Stimulated activated CD8-positive, alpha-beta memory T cell treated with anti-CD3 and anti-CD28 coated beads, Interleukin-4, amount 100 ng/mL, for 1 hour (primary cell): ENCODE data around the gene ZFAND6.
A peak's percentile ranks its signal among the peaks of the same experiment; 100 is the strongest.

ENCODE experiments used
- DNase-seq, 2 donors: peaks; one replicate each; pipeline ENCODE4 v3.0.0-alpha.2; 2020; ENCODE audit warnings: low read depth in 2 of 2, low spot score in 1 of 2

ZFAND6 gene

GRCh38 chr15:80049046-80049445 is 10.4 kb upstream of the ZFAND6 start:
- no peak for DNase-seq

DNA sequence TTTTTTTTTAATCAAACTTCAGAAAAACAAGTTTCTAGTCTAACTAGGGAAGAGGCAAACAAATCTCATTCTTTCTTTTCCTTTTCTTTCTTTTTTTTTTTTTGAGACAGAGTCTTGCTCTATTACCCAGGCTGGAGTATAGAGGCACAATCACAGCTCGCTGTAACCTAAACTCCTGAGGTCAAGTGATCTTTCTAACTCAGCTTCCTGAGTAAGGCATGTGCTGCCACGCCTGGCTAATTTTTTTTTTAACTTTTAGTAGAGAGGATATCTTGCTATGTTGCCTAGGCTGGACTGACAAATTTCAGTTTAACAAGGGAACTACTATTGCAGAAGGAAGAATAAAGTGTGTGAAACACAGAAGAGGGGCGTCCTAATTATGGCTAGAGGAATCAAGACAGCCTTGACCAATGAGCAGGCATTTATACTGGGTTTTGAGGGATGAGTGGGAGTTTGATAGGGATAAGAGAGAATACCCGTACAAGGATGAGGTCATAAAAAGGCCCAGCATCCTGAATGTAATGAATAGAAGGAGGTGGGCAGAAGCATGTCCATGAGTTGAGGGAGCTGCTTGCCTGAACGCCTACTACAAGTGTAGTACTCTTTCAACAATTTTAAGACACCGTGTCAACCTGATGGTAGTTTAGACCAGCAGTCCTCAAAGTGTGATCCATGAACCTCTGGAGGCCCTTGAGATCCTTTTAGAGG is 6.7 kb upstream of the ZFAND6 start:
- no peak for DNase-seq

- DNase-seq, result no peak
Measured at GRCh38 chr15:80055933-80056332, 3.5 kb upstream of the ZFAND6 start.

GRCh38 chr15:80058044-80058443 is 1.4 kb upstream of the ZFAND6 start:
- DNase-seq, result no peak

GRCh38 chr15:80059786-80060355 is 395 bp downstream of the ZFAND6 start:
- peak in 1 of 2 donors; percentile 13 for DNase-seq

DNA sequence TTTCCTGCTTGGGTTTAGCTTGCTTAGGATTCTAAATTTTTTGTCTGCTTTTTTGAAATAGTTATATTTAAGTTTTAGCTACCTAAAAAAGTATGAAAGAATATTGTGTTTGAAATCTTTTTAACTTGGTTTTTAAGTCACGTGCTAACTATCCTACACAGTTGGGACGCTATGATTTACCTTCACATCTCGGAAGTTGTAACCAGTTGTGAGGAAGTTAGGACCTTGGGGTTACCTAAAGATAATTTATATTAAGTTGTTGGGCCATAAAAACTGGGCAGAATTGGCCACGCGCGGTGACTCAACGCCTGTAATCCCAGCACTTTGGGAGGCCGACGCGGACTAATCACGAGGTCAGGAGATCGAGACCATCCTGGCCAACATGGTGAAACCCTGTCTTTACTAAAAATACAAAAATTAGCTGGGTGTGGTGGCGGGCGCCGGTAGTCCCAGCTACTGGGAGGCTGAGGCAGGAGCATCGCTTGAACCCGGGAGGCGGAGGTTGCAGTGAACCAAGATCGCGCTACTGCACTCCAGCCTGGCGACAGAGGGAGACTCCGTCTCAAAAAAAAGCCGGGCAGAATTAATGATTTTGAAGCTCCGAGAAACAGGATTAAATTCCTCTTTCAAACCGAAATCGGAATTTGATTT is 1.0 kb downstream of the ZFAND6 start:
- peak in 1 of 2 donors; percentile 3 for DNase-seq

GRCh38 chr15:80061582-80061981 is 2.1 kb downstream of the ZFAND6 start:
- DNase-seq, result no peak

- no peak for DNase-seq
Measured at GRCh38 chr15:80066912-80067311, 7.4 kb downstream of the ZFAND6 start.

- DNase-seq, result no peak
Measured at GRCh38 chr15:80068578-80068977, 9.1 kb downstream of the ZFAND6 start.

DNA sequence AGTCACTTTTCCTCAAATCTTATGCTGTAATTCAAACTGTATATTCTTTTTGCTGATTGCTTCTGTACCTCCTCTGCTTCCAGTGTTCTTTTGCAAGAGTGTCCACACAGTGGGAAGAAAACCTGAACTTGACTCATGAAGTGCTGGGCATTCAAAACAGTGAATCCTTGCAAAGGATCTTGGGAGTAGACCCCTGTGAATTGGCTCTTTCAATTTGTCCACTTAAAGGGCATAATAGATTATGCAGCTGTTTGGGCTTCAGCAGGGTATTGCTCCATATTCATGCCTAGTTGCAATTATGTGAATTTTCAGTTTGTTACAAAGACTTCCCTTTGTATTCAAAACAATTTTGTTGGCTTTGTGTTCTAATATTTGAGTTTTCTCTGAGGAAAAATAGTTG is 11.4 kb downstream of the ZFAND6 start:
- DNase-seq, result no peak

- DNase-seq, result no peak
Measured at GRCh38 chr15:80071652-80072051, 12.2 kb downstream of the ZFAND6 start.

- DNase-seq, result no peak
Measured at GRCh38 chr15:80072285-80072994, 13.0 kb downstream of the ZFAND6 start.

- no peak for DNase-seq
Measured at GRCh38 chr15:80073197-80073596, 13.7 kb downstream of the ZFAND6 start.

DNA sequence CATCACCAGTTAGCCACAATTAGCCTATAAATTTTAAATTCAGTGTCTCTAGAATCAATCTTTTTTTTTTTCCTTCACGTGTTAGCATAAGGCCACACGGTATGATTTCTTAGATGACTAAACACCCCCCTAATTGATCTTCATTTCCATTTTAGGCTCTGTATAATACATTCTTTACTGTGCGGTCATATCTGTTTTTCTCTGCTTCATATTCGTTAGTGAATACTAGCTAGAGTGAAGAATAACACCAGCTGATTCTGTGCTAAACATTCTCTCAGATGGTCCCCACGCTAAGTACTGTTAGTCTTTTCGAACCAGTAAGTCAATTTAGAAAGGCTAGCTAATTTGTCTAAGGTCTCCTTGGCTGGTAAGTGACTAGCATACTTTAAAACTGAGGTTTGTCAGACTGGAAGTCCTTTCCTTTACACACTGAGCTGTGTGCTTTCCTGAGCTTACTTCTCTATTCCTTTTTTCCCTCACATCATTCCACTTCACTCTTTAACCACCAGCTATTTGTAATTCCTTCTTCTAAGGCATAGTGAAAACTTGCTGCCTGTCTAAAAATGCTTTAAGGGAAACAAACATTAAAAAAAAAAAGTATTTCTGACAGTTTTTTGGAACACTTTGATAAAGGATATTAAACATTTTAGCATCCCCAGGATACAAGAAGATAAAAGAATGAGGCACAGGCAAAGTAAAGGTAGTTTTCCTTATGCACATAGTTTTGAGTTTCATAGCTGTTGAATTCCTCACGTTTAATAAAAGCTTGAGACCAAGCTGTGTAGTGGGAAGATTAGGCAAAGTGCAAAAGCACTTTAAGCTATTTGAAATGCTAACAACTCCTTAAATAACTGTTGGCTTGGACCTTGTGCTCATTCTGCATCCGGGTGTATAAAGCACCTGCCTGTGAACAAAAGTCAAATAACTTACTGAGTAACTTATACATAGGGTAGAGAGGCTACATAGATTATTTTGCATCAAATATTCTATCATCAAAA is 17.1 kb downstream of the ZFAND6 start:
- DNase-seq, result no peak

- DNase-seq, result no peak
Measured at GRCh38 chr15:80081390-80081789, 21.9 kb downstream of the ZFAND6 start.

DNA sequence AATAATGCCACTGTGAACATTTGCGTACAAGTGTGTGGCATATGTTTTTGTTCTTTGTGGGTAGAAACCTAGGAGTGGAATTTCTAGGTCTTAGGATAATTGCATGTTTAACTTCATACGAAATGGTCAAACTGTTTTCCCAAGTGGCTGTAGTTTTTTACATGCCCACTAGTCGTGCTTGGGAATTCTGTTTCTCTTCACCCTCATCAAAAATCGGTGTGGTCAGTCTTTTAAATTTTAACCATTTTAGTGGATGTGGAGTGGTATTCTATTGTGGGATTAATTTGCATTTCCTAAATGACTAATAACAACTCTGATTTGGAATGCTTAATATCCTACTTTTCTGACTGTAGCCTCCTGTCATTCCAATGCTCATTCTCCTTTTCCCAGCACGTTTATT is 27.6 kb downstream of the ZFAND6 start:
- DNase-seq, result no peak

DNA sequence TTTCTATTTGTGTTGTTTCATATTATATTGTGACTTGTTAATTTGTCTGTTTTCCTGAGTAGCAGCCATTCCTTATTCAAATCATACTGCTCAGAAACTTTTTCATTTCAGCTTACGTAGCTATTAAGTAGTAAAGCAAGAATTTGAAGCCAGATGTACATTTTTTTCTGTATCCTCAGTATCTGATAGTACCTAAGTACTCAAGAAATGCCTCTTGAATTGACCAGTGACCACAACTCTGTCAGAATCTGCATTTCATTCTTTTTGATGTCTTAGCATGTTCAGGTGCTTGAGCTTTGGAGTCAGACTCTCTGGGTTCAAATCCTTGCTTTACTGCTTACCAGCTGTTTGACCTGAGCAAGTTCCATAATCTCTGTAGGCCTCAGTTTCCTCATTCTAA is 30.6 kb downstream of the ZFAND6 start:
- DNase-seq, result no peak

DNA sequence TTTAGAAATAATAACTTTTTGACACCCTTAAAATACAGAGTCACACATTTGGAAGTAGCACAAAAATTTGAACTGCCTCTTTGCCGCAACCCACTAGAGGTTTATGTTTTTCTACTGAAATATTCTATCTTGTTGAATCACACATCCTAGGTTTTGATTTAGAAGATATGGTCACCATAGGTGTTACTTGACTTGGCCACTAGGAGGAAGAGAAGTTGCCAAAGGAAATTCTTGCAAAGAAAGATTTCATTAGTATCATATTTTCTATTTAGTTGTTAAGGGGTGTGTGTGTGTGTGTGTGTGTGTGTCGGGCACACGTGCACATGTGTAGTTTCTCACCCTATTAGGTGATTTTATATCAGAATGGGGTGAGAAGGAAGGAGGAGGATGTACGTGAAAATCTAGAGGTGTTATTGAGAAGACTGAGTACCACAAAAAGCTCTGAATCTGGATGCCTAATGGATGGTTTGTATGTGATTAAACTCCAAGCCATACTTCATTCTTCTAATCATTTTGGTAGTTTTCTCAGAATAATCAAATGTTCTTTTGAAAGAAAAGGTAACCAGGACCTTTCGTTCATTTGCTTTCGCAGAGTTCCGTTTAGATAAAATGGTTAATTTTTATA is 31.5 kb downstream of the ZFAND6 start:
- DNase-seq, result no peak

DNA sequence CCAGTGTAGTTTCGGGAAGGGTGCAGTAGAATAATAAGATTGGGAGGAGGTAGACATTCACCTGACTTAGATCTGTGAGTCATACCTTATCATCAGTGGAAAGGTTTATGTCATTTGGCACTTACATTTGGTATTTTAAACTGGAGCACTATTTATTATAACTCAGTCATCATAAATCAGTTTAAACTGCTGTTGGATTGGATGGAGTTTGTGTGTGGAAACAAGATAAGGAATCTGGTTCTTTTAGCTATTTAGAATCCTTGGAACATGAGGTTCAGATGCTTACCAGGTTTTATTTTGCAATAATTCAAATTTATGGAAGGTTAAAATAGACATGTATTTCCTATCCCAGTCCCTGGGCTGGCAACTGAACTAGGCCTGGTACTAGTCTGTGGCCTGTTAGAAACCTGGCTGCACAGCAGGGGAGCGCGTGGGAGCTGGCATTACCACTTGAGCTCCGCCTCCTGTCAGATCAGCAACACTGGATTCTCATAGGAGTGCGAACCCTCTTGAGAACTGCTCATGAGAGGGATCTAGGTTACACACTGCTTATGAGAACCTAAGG is 34.5 kb downstream of the ZFAND6 start:
- DNase-seq, result no peak

- no peak for DNase-seq
Measured at GRCh38 chr15:80095511-80095910, 36.0 kb downstream of the ZFAND6 start.
